Neutrophil (primary cell): ENCODE measurements around the gene EVI5L.
"Not testable (repeated sequence)": the region's sequence is repeated elsewhere in the genome, so short reads cannot be mapped to it uniquely, and the experiment has no call there.

ENCODE experiments used
- H3K27ac ChIP-seq: fragments of 200-600 bp; sonication (generic); 2 replicates; pipeline ENCODE4 v1.5.1; 2016; ENCODE audit warnings: mild to moderate bottlenecking, moderate library complexity
- H3K27me3 ChIP-seq: fragments of 200-600 bp; sonication (generic); 2 replicates; pipeline ENCODE4 v1.6.0; 2016; ENCODE audit warnings: mild to moderate bottlenecking
- H3K36me3 ChIP-seq: fragments of 200-600 bp; sonication (generic); 2 replicates; pipeline ENCODE4 v1.5.1; 2017
- H3K4me1 ChIP-seq, 2 experiments: fragments of 200-600 bp in 1 of 2; sonication (generic) in 1 of 2; 1 replicate in 1 of 2; 2 replicates in 1 of 2; pipeline versions ENCODE4 v1.5.1 to v1.6.1; 2013 to 2016; ENCODE audit warnings: low read depth in 1 of 2, low read length in 1 of 2, mild to moderate bottlenecking in 1 of 2, moderate library complexity in 1 of 2; ENCODE audit not compliant: control insufficient read depth in 1 of 2, insufficient read depth in 1 of 2
- H3K4me3 ChIP-seq, 2 experiments: fragments of 200-600 bp in 1 of 2; sonication (generic) in 1 of 2; 1 replicate in 1 of 2; 2 replicates in 1 of 2; pipeline ENCODE4 v1.5.1; 2013 to 2016; ENCODE audit warnings: low read depth in 1 of 2, low read length in 1 of 2, mild to moderate bottlenecking in 1 of 2, moderate library complexity in 1 of 2
- H3K9me3 ChIP-seq: fragments of 200-600 bp; sonication (generic); 2 replicates; pipeline ENCODE4 v1.5.1; 2016
- TF ChIP-seq, protein P1 (sequence below): fragments of 200-600 bp; sonication (generic); IDR thresholded peaks from 2 replicates; pipeline ENCODE4 v1.5.1; 2016; ENCODE audit warnings: antibody characterized with exemption

EVI5L gene

DNA sequence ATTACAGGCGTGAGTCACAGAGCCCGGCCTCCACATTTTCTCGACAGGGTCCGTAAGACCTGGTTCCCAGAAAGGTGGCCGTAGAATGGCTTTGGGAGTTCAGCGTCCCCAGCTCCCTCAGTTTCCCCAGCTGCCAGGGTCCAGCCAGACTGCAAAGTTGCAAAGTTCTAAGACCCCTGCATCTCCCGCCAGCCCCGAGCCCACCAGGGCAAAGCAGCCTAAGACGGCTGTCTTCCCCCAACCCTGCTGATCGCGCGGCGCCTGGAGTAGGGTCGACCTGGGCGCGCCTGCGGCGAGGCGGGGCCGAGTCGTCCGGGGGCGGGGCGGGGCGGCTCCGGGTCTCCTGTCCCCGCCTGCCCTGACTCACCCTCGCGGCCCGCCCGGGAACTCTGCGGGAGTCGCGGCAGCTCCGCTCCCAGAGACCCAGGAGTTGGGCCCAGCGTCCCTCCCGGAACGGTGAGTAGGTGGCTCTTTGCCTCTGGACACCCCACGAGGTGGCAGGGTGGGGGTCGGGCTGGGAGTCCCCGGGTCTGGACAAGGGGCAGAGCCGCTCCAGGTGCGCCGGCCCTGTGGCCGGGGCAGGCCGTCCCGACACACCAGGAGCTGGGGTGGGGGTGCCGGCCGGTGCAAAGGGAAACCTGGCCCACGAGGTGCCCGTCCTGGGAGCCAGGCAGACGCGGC is 58.3 kb downstream of the EVI5L start, which contains the start of gene LRRC8E:
Gene LRRC8E, plus strand, starts transcription at position 366 of the 681 bp plus-strand sequence. CDS start 7,094 bp downstream, outside the sequence.
- H3K27me3 ChIP-seq, result peaks cover 76% of the 10 kb centered on the region
- no peak within 1 kb of the TSS for H3K4me3 ChIP-seq
- H3K36me3 ChIP-seq, result no peaks in the 10 kb centered on the region
- H3K4me1 ChIP-seq, result peaks cover 0 to 3% of the 10 kb centered on the region in 2 experiments
- no peaks in the 10 kb centered on the region for H3K9me3 ChIP-seq
- TF ChIP-seq, protein P1, sequence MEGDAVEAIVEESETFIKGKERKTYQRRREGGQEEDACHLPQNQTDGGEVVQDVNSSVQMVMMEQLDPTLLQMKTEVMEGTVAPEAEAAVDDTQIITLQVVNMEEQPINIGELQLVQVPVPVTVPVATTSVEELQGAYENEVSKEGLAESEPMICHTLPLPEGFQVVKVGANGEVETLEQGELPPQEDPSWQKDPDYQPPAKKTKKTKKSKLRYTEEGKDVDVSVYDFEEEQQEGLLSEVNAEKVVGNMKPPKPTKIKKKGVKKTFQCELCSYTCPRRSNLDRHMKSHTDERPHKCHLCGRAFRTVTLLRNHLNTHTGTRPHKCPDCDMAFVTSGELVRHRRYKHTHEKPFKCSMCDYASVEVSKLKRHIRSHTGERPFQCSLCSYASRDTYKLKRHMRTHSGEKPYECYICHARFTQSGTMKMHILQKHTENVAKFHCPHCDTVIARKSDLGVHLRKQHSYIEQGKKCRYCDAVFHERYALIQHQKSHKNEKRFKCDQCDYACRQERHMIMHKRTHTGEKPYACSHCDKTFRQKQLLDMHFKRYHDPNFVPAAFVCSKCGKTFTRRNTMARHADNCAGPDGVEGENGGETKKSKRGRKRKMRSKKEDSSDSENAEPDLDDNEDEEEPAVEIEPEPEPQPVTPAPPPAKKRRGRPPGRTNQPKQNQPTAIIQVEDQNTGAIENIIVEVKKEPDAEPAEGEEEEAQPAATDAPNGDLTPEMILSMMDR, result no peak
- H3K27ac ChIP-seq, result no peak within 1 kb of the TSS

DNA sequence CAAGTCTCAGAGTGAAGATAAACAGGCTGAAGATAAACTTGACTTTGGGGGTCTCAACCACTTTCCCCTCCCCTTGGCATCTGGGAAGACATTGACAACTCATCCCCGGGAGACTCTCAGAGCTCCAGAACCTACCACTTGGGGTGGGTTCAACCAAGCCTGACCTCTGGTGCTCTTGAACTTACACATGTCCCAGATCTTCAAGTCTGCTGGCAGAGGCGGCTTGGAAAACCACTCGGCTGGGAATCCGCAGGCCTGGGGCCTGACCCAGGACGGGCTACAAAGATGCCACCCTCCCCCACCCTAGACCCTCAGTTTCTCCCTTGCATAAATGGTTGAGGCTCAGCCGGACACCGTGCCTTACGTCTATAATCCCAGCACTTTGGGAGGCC is 58.8 kb downstream of the EVI5L start:
- Histone ChIP-seq H3K27ac (no peak overlapping the region), H3K36me3 (no peaks in the 10 kb centered on the region), H3K4me1 (peaks cover 0 to 3% of the 10 kb centered on the region in 2 experiments), H3K9me3 (no peaks in the 10 kb centered on the region), H3K27me3 (peaks cover 82% of the 10 kb centered on the region), H3K4me3 (no peak overlapping the region)
- TF ChIP-seq, protein P1, result no peak

DNA sequence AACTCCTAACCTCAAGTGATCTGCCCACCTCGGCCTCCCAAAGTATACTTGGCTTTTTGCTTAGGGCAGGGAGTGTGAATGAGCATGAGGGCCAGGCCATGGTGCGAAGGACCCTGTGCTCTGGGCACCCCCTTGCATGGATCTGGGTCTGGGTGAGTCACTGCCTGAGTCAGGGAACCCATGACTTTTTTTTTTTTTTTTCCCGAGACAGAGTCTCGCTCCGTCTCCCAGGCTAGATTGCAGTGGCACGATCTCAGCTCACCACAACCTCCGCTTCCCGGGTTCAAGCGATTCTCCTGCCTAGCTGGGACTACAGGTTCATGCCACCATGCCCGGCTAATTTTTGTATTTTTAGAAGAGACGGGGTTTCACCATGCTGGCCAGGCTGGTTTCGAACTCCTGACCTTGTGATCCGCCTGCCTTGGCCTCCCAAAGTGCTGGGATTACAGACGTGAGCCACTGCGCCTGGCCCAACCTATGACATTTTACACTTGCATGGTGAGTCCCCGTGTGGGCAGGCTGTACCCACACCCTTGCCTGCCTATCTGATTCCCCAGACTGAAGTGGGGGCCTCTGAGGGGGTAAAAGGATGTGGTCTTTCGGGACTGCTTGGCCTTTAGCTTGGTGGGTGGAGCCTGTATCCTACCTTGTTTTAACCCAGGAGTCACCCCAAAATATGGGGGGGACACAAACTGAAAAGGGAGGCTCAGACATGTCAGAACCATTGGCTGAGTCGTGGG is 63.5 kb downstream of the EVI5L start:
- peaks cover 3 to 11% of the 10 kb centered on the region in 2 experiments for H3K4me1 ChIP-seq
- peaks cover 66% of the 10 kb centered on the region for H3K27me3 ChIP-seq
- H3K9me3 ChIP-seq, H3K27ac ChIP-seq, H3K4me3 ChIP-seq, H3K36me3 ChIP-seq: not testable (repeated sequence)

DNA sequence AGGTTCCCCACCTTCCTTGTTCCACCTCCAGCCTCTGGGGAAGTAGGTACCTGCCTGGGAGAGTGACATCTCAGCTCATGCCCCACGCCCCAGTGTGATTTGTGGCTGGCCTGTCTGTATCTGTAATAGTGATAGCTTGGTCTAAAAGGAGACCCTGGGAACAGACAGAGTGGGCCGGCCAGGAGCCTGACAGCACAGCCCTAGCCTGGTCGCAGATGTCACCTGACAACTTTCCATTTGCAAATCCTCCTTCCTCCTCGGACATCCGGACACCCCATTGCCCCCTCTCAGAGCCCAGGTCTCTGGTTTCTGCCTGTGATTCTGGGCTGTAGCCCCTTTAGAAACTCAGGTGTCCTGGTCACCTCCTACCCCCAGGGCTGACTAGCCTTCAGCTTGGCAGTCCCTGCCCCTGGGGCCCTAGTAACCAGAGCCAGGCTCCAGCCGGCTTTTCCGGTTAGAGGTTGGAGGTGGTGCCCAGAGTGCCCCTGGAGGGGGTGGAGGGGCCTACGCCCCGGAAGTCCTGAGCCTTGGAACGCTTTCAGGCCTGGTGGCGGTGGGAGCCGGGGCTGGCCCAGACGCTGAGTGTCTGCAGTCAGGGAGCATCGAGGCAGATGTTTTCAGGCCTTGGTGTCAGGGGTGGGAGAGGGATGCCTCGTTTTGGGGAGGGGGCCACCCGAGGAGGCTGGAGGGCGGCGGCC is 64.7 kb downstream of the EVI5L start:
- H3K36me3 ChIP-seq, result no peaks in the 10 kb centered on the region
- H3K27ac ChIP-seq, result no peak overlapping the region
- peaks cover 3 to 11% of the 10 kb centered on the region in 2 experiments for H3K4me1 ChIP-seq
- H3K4me3 ChIP-seq, result no peak overlapping the region
- H3K27me3 ChIP-seq, result peaks cover 60% of the 10 kb centered on the region
- H3K9me3 ChIP-seq, result no peaks in the 10 kb centered on the region
- TF ChIP-seq, protein P1, result no peak

DNA sequence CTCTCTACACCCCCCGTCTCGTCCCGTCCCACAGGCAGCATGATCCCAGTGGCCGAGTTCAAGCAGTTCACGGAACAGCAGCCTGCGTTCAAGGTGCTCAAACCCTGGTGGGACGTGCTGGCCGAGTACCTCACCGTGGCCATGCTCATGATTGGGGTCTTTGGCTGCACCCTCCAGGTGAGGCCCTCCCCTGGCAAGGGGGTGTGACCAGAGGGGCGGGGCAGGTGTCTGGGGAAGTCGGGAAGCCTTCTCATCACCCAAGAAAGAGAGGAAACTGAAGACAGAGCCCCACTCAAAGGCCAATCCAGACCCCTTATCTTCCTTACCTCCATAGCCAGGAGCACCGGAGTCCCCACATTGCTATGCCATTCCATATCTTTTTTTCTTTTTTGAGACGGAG is 65.5 kb downstream of the EVI5L start:
- TF ChIP-seq, protein P1, result no peak
- H3K27me3 ChIP-seq, result peaks cover 59% of the 10 kb centered on the region
- no peak overlapping the region for H3K27ac ChIP-seq
- H3K9me3 ChIP-seq, result no peaks in the 10 kb centered on the region
- H3K36me3 ChIP-seq, result no peaks in the 10 kb centered on the region
- no peak overlapping the region for H3K4me3 ChIP-seq
- peaks cover 3 to 11% of the 10 kb centered on the region in 2 experiments for H3K4me1 ChIP-seq
